Testis (tissue), 2 donors: ENCODE data around the gene HRG.

Source experiments
- POLR2A ChIP-seq: fragments of 450-650 bp; IDR thresholded peaks from one replicate; pipeline ENCODE4 v1.6.1; 2017; ENCODE audit warnings: antibody characterized with exemption, mild to moderate bottlenecking, moderate library complexity
- TF ChIP-seq, protein P1 (sequence below), 3 experiments: fragments of 450-650 bp in 2 of 3; fragments of 200-600 bp in 1 of 3; sonication (generic) in 1 of 3; IDR thresholded peaks; one replicate each; pipeline ENCODE4 v1.5.1; 2016 to 2019; ENCODE audit warnings: antibody characterized with exemption in 3 of 3, mild to moderate bottlenecking in 2 of 3, moderate library complexity in 1 of 3

DNA sequence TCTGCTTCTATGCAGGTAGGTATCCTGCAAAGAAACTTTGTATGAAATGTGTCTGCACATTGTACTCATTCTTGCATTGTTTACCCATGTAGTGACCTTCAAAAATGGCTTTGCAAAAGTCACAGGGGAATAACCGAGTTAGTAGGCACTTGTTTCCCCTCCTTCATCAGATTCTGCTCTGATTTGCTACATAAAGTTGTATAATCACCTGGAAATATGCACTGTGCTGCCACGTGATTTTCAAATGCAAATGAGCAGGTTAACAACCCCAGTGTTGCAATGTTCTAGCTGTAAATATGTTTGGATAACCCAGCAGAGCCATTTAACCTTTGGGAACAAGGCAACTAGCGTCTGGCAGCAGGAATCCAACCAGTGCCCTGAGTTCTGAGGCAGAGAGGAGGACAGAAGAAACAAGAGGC, 51.2 kb downstream of the HRG start, which contains the start of gene KNG1:
- TF ChIP-seq, protein P1, sequence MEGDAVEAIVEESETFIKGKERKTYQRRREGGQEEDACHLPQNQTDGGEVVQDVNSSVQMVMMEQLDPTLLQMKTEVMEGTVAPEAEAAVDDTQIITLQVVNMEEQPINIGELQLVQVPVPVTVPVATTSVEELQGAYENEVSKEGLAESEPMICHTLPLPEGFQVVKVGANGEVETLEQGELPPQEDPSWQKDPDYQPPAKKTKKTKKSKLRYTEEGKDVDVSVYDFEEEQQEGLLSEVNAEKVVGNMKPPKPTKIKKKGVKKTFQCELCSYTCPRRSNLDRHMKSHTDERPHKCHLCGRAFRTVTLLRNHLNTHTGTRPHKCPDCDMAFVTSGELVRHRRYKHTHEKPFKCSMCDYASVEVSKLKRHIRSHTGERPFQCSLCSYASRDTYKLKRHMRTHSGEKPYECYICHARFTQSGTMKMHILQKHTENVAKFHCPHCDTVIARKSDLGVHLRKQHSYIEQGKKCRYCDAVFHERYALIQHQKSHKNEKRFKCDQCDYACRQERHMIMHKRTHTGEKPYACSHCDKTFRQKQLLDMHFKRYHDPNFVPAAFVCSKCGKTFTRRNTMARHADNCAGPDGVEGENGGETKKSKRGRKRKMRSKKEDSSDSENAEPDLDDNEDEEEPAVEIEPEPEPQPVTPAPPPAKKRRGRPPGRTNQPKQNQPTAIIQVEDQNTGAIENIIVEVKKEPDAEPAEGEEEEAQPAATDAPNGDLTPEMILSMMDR (IDR thresholded peaks at IDR 0.05): no peak
- TF ChIP-seq POLR2A: no peak
